ENCODE results near the gene ATXN7L1. TPM values are rescaled to one million over a fixed set of nuclear protein-coding genes. Genes with fewer than 3 reads are reported as not detected.

The ATXN7L1 gene
- total RNA-seq, 1 experiment from 2014 or later: 24.3 TPM

DNA sequence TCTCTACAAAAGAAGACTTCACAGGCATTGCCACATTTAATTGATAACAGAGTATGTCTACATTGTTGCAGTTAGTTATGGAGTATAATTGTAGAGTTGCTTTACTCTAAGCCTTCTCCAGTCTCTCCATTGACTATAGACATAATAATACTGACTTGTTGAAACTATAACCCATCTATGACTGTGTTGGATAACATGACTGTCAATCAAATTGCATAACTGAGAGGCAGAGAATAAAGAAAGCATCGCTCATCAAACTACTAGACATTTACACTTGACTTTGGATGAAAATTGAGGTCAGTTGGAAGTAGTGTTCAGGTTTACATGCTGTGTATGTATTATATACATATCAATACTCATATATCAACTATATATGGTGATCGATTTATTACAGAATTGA lies 3.4 kb upstream of the ATXN7L1 start:
- Mint-ChIP-seq H3K27me3 (ENCODE audit: low read depth) (peaks cover 21% of the 10 kb centered on the region), H3K9me3 (peaks cover 0 to 3% of the 10 kb centered on the region in 2 experiments; a peak in 2 of 5 replicates), H3K4me3 (no peak overlapping the region), H3K4me1 (peaks cover 39 to 43% of the 10 kb centered on the region in 2 experiments), H3K36me3 (ENCODE audit: insufficient read depth in 1 of 3, low read depth in 3 of 3) (peaks cover 2 to 16% (median 12%) of the 10 kb centered on the region in 3 experiments), H3K27ac (no peak overlapping the region)
- Histone ChIP-seq H2BK15ac (ENCODE audit: low read depth, low read length) (no peak overlapping the region), H3K4me1 (ENCODE audit: insufficient read depth, low read length) (peaks cover 10% of the 10 kb centered on the region), H4K20me1 (ENCODE audit: control insufficient read depth, insufficient read depth, insufficient read length) (no peaks in the 10 kb centered on the region), H3T11ph (ENCODE audit: low read length) (no peak overlapping the region), H2BK120ac (ENCODE audit: low read depth, low read length, poor library complexity, severe bottlenecking) (no peak overlapping the region), H3K27me3 (ENCODE audit: insufficient read depth, low read length) (peaks cover 3% of the 10 kb centered on the region; the same call in 1 of the 2 replicates), H3K9me3 (ENCODE audit: control insufficient read depth, low read depth, low read length) (no peaks in the 10 kb centered on the region), H3K27ac (ENCODE audit: insufficient read length, low read depth, low read length) (no peak overlapping the region), H3K79me1 (ENCODE audit: insufficient read depth, low read depth, low read length, poor library complexity, severe bottlenecking) (no peaks in the 10 kb centered on the region), H4K91ac (ENCODE audit: insufficient read length, low read depth, low read length) (no peak overlapping the region), H3K23me2 (ENCODE audit: insufficient read length, low read depth, low read length, poor library complexity, severe bottlenecking) (peaks cover 19% of the 10 kb centered on the region), H4K5ac (ENCODE audit: insufficient read length, low read depth, low read length) (no peak overlapping the region), H3K9ac (ENCODE audit: extremely low read depth, insufficient read length, low read length) (no peak overlapping the region), H2BK12ac (ENCODE audit: insufficient read length, low read depth, low read length) (no peak overlapping the region), H3K18ac (ENCODE audit: insufficient read length, low read depth, low read length) (no peak overlapping the region), H2AFZ (ENCODE audit: low read length) (no peak overlapping the region), H2BK20ac (ENCODE audit: low read depth, low read length, poor library complexity, severe bottlenecking) (no peak overlapping the region), H3K4me2 (ENCODE audit: insufficient read depth, insufficient read length, low read length) (no peak overlapping the region), H2BK5ac (ENCODE audit: insufficient read length, low read length) (no peak overlapping the region), H3K14ac (ENCODE audit: insufficient read depth, low read length) (no peak overlapping the region), H2AK5ac (ENCODE audit: insufficient read length, low read length) (no peak overlapping the region), H3K79me2 (ENCODE audit: insufficient read depth, low read length) (peaks cover 3% of the 10 kb centered on the region; the same call in 1 of the 2 replicates), H3K4ac (ENCODE audit: low read depth, low read length) (no peak overlapping the region), H4K8ac (replicated peaks; ENCODE audit: insufficient read length, low read depth, low read length) (no peak overlapping the region), H3K23ac (ENCODE audit: insufficient read length, low read depth, low read length) (no peak overlapping the region), H3K56ac (ENCODE audit: insufficient read length, low read depth, low read length) (no peak overlapping the region)
- WGBS (ENCODE audit: extremely low coverage, insufficient read length, low lambda C conversion rate): no CpG with 5 or more reads among the region's 2 CpGs
- TF ChIP-seq, protein P1, sequence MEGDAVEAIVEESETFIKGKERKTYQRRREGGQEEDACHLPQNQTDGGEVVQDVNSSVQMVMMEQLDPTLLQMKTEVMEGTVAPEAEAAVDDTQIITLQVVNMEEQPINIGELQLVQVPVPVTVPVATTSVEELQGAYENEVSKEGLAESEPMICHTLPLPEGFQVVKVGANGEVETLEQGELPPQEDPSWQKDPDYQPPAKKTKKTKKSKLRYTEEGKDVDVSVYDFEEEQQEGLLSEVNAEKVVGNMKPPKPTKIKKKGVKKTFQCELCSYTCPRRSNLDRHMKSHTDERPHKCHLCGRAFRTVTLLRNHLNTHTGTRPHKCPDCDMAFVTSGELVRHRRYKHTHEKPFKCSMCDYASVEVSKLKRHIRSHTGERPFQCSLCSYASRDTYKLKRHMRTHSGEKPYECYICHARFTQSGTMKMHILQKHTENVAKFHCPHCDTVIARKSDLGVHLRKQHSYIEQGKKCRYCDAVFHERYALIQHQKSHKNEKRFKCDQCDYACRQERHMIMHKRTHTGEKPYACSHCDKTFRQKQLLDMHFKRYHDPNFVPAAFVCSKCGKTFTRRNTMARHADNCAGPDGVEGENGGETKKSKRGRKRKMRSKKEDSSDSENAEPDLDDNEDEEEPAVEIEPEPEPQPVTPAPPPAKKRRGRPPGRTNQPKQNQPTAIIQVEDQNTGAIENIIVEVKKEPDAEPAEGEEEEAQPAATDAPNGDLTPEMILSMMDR (conservative IDR thresholded peaks at IDR 0.05): no peak
- no peak for DNase-seq
